Parathyroid adenoma (tissue), 2 donors: Measurements from ENCODE around the gene TMEM108.

Experiments used
- H2AFZ ChIP-seq: fragments of 300-600 bp; sonication (generic); one replicate; pipeline ENCODE4 v1.7.0; 2017; ENCODE audit warnings: antibody characterized with exemption, mild to moderate bottlenecking
- H3K27ac ChIP-seq: fragments of 300-600 bp; sonication (generic); one replicate; pipeline ENCODE4 v1.7.0; 2017
- H3K27me3 ChIP-seq: fragments of 300-600 bp; sonication (generic); one replicate; pipeline ENCODE4 v1.7.0; 2017; ENCODE audit warnings: low read length; ENCODE audit not compliant: control insufficient read depth, insufficient read depth
- H3K36me3 ChIP-seq: fragments of 300-600 bp; sonication (generic); one replicate; pipeline ENCODE4 v1.7.0; 2017; ENCODE audit warnings: low read length; ENCODE audit not compliant: control insufficient read depth, insufficient read depth
- H3K4me1 ChIP-seq: fragments of 300-600 bp; sonication (generic); one replicate; pipeline ENCODE4 v1.7.0; 2017; ENCODE audit warnings: control low read depth
- H3K4me2 ChIP-seq: fragments of 300-600 bp; sonication (generic); one replicate; pipeline ENCODE4 v1.7.0; 2017; ENCODE audit warnings: low read length
- H3K4me3 ChIP-seq: fragments of 300-600 bp; sonication (generic); one replicate; pipeline ENCODE4 v1.7.0; 2017; ENCODE audit warnings: low read depth, low read length
- H3K79me2 ChIP-seq: fragments of 300-600 bp; sonication (generic); one replicate; pipeline ENCODE4 v1.7.0; 2017; ENCODE audit warnings: control low read depth
- H3K9ac ChIP-seq: fragments of 300-600 bp; sonication (generic); one replicate; pipeline ENCODE4 v1.7.0; 2017; ENCODE audit warnings: mild to moderate bottlenecking
- H3K9me3 ChIP-seq: fragments of 300-600 bp; sonication (generic); one replicate; pipeline ENCODE4 v1.7.0; 2017; ENCODE audit warnings: low read length; ENCODE audit not compliant: control insufficient read depth
- CTCF ChIP-seq: fragments of 300-600 bp; sonication (generic); IDR thresholded peaks from one replicate; pipeline ENCODE4 v1.7.0; 2017; ENCODE audit warnings: antibody characterized with exemption, mild to moderate bottlenecking
- donor health status: primary hyperparathyroidism.

TMEM108 gene

GRCh38 chr3:133428552-133428951 is 390.4 kb downstream of the TMEM108 start:
- Histone ChIP-seq H3K79me2 (no peaks in the 10 kb centered on the region), H3K27ac (no peak overlapping the region), H3K9me3 (no peaks in the 10 kb centered on the region), H3K27me3 (no peaks in the 10 kb centered on the region), H3K4me2 (no peak overlapping the region), H3K4me3 (no peak overlapping the region), H3K36me3 (no peaks in the 10 kb centered on the region), H3K9ac (no peak overlapping the region), H2AFZ (no peak overlapping the region), H3K4me1 (no peaks in the 10 kb centered on the region)
- no peak for TF ChIP-seq CTCF

- no peak overlapping the region for H3K27ac ChIP-seq
- no peaks in the 10 kb centered on the region for H3K79me2 ChIP-seq
- no peak overlapping the region for H3K4me2 ChIP-seq
- TF ChIP-seq CTCF, result no peak
- no peak overlapping the region for H3K9ac ChIP-seq
- no peak overlapping the region for H2AFZ ChIP-seq
- H3K9me3 ChIP-seq, result no peaks in the 10 kb centered on the region
- no peaks in the 10 kb centered on the region for H3K27me3 ChIP-seq
- no peak overlapping the region for H3K4me3 ChIP-seq
- H3K4me1 ChIP-seq, result no peaks in the 10 kb centered on the region
- no peaks in the 10 kb centered on the region for H3K36me3 ChIP-seq
Observed at GRCh38 chr3:133429063-133429462, 390.9 kb downstream of the TMEM108 start.

- no peaks in the 10 kb centered on the region for H3K79me2 ChIP-seq
- H3K27me3 ChIP-seq, result no peaks in the 10 kb centered on the region
- H3K4me2 ChIP-seq, result no peak overlapping the region
Observed at GRCh38 chr3:133439563-133439962, 401.4 kb downstream of the TMEM108 start.

GRCh38 chr3:133440652-133441051 is 402.5 kb downstream of the TMEM108 start:
- Histone ChIP-seq H3K4me1 (peaks cover 5% of the 10 kb centered on the region), H3K79me2 (no peaks in the 10 kb centered on the region), H3K36me3 (no peaks in the 10 kb centered on the region), H2AFZ (peak overlapping the region; percentile 25), H3K9ac (no peak overlapping the region), H3K27me3 (no peaks in the 10 kb centered on the region), H3K27ac (no peak overlapping the region), H3K9me3 (no peaks in the 10 kb centered on the region), H3K4me3 (no peak overlapping the region), H3K4me2 (no peak overlapping the region)
- TF ChIP-seq CTCF, result no peak

More at GRCh38 chr3:133439563-133439962, 401.4 kb downstream of the TMEM108 start:
- Histone ChIP-seq H2AFZ (no peak overlapping the region), H3K27ac (no peak overlapping the region), H3K9me3 (no peaks in the 10 kb centered on the region), H3K36me3 (no peaks in the 10 kb centered on the region), H3K4me3 (no peak overlapping the region), H3K4me1 (peaks cover 5% of the 10 kb centered on the region), H3K9ac (no peak overlapping the region)
- no peak for TF ChIP-seq CTCF

- TF ChIP-seq CTCF, result no peak
- no peaks in the 10 kb centered on the region for H3K79me2 ChIP-seq
- no peak overlapping the region for H3K4me3 ChIP-seq
- H3K4me2 ChIP-seq, result no peak overlapping the region
- H3K9me3 ChIP-seq, result no peaks in the 10 kb centered on the region
- H3K27ac ChIP-seq, result no peak overlapping the region
- H3K36me3 ChIP-seq, result no peaks in the 10 kb centered on the region
- no peaks in the 10 kb centered on the region for H3K27me3 ChIP-seq
- H3K4me1 ChIP-seq, result peaks cover 5% of the 10 kb centered on the region
- no peak overlapping the region for H3K9ac ChIP-seq
- H2AFZ ChIP-seq, result peak overlapping the region; percentile 50
Observed at GRCh38 chr3:133441867-133442270, 403.7 kb downstream of the TMEM108 start.
